Fibroblast of the aortic adventitia (primary cell): Measurements from ENCODE around the gene ALG9. TPM values are rescaled to one million over a fixed set of nuclear protein-coding genes. Genes with fewer than 3 reads are reported as not detected.
A peak's percentile ranks its signal among the peaks of the same experiment; 100 is the strongest.

ENCODE experiments used
- DNase-seq: peaks from one replicate; pipeline ENCODE4 v3.0.0-alpha.2; 2010; ENCODE audit warnings: low read depth
- H3K4me3 ChIP-seq: 2 replicates; pipeline ENCODE4 v1.5.1; 2011; ENCODE audit warnings: low read depth, mild to moderate bottlenecking, control low read depth, low read length, moderate library complexity
- CTCF ChIP-seq: IDR thresholded peaks from 2 replicates; pipeline ENCODE4 v1.5.1; 2011; ENCODE audit warnings: mild to moderate bottlenecking, low read length, control low read depth, inconsistent platforms; ENCODE audit not compliant: insufficient read depth
- total RNA-seq: library from RNA; depleted of rRNA; stranded (reverse); fragments of >200 nt; gene quantifications from 2 replicates; pipeline ENCODE4 v1.2.3, GENCODE V29; 2012; ENCODE audit warnings: low replicate concordance

ALG9 gene
- total RNA-seq, 1 donor = 41.7 TPM

GRCh38 chr11:111829185-111829968, 42.0 kb downstream of the ALG9 start:
- TF ChIP-seq CTCF = no peak
- DNase-seq = no peak
- H3K4me3 ChIP-seq = no peak overlapping the region

- H3K4me3 ChIP-seq = no peak overlapping the region
- TF ChIP-seq CTCF = no peak
- DNase-seq = no peak
Observed at GRCh38 chr11:111826322-111826950, 44.9 kb downstream of the ALG9 start.

GRCh38 chr11:111823629-111824028, 47.8 kb downstream of the ALG9 start:
- TF ChIP-seq CTCF = no peak
- H3K4me3 ChIP-seq = no peak overlapping the region
- no peak for DNase-seq

- no peak for DNase-seq
- TF ChIP-seq CTCF = no peak
- H3K4me3 ChIP-seq = no peak overlapping the region
Observed at GRCh38 chr11:111823131-111823530, 48.2 kb downstream of the ALG9 start.

GRCh38 chr11:111819829-111820237, 51.5 kb downstream of the ALG9 start:
- TF ChIP-seq CTCF = no peak
- DNase-seq = no peak
- H3K4me3 ChIP-seq = no peak overlapping the region

- no peak overlapping the region for H3K4me3 ChIP-seq
- TF ChIP-seq CTCF = no peak
- peak; percentile 87 for DNase-seq
Observed at GRCh38 chr11:111819161-111819828, 52.1 kb downstream of the ALG9 start.
